Epithelial cell of proximal tubule (primary cell): ENCODE data around the gene LRCH4. TPM values are rescaled to one million over a fixed set of nuclear protein-coding genes. Genes with fewer than 3 reads are reported as not detected.

Experiments used
- DNase-seq: peaks from one replicate; pipeline ENCODE4 v3.0.0-alpha.2; 2011; ENCODE audit warnings: low read depth
- H3K4me3 ChIP-seq: 2 replicates; pipeline ENCODE4 v1.5.1; 2011; ENCODE audit warnings: low read depth, mild to moderate bottlenecking, low read length
- total RNA-seq: library from RNA; depleted of rRNA; stranded (reverse); fragments of >200 nt; gene quantifications from 2 replicates; pipeline ENCODE4 v1.2.3, GENCODE V29; 2015
- TF ChIP-seq, protein P1 (sequence below): conservative IDR thresholded peaks from 2 replicates; pipeline ENCODE4 v1.5.1; 2012; ENCODE audit warnings: low read depth, mild to moderate bottlenecking, low read length

Gene LRCH4
- total RNA-seq, 1 donor from 2014 or later: 62.0 TPM

DNA sequence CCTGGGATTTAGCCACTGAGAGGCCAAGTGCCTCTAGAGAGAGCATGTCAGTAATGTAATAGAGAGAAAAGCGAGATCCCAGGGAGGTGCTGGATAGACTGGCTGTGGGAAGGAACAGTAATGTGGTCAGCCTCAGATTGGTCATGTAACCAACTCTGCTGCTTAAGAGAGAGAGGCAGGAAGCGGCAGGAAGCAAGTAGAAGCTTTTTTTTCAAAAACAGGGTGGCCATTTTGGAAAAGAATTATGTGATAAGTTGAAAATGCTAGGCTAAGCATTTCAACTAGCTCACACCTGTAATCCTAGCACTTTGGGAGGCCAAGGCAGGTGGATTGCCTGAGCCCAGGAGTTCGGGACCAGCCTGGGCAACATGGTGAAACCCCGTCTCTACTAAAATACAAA lies 12.5 kb upstream of the LRCH4 start:
- no peak for DNase-seq
- H3K4me3 ChIP-seq: no peak overlapping the region
- TF ChIP-seq, protein P1, sequence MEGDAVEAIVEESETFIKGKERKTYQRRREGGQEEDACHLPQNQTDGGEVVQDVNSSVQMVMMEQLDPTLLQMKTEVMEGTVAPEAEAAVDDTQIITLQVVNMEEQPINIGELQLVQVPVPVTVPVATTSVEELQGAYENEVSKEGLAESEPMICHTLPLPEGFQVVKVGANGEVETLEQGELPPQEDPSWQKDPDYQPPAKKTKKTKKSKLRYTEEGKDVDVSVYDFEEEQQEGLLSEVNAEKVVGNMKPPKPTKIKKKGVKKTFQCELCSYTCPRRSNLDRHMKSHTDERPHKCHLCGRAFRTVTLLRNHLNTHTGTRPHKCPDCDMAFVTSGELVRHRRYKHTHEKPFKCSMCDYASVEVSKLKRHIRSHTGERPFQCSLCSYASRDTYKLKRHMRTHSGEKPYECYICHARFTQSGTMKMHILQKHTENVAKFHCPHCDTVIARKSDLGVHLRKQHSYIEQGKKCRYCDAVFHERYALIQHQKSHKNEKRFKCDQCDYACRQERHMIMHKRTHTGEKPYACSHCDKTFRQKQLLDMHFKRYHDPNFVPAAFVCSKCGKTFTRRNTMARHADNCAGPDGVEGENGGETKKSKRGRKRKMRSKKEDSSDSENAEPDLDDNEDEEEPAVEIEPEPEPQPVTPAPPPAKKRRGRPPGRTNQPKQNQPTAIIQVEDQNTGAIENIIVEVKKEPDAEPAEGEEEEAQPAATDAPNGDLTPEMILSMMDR: no peak

DNA sequence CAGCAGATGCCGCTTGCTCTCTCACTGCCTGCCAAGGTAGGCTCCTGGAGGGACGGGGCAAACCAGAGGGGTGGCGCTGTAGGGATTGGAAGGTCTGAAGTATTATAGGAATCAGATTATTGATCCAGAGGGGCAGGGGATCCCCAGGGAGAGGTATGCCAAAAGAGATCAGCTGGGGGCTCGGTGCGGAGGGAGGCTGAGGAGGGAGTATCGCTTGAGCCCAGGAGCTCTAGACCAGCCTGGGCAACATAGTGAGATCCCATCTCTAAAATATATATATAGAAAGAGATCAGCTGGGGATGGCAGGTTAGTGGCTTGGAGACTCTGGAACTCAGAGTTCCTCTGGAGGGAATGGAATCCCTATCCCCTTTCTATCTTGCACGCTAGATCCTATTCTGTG lies 9.3 kb upstream of the LRCH4 start:
- TF ChIP-seq, protein P1: no peak
- no peak for DNase-seq
- no peak overlapping the region for H3K4me3 ChIP-seq

DNA sequence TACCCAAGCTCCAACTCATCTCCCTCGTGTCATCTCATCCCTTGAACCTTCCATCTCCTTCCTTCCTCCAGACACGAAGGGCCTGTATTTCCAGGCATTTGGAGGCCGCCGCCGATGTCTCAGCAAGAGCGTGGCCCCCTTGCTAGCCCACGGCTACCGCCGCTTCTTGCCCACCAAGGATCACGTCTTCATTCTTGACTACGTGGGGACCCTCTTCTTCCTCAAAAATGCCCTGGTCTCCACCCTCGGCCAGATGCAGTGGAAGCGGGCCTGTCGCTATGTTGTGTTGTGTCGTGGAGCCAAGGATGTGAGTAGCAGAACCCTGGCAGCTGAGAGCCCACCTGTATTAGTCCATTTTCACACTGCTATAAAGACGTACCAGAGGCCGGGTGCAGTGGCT lies 5.7 kb upstream of the LRCH4 start:
- TF ChIP-seq, protein P1: no peak
- no peak for DNase-seq
- no peak overlapping the region for H3K4me3 ChIP-seq

DNA sequence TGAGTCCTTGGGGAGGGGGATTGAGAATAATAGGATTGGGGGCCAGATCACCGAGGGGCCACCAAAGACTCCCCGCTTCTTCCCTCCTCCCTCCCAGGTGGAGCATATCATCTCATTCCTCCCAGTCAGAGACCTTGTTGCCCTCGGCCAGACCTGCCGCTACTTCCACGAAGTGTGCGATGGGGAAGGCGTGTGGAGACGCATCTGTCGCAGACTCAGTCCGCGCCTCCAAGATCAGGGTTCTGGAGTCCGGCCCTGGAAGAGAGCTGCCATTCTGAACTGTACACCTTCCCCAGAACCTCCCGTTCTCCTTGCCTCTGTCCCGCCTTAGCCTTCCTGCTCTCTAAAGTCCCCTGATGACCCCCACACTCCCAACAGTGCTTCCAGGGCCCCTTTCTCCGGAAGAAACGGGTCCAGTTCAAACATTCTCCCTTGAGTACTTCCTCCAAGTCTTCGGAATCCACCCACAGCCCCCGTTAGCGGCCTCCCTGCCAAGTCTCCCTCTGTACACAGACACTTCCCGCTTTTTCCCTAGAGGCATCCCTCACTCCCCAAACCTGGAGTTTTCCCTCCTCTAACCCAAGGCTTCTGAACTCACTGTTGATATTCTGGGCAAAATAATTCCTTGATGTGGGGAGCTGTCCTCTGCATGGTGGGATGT lies 4.3 kb upstream of the LRCH4 start:
- TF ChIP-seq, protein P1: no peak
- no peak overlapping the region for H3K4me3 ChIP-seq
- DNase-seq: no peak

DNA sequence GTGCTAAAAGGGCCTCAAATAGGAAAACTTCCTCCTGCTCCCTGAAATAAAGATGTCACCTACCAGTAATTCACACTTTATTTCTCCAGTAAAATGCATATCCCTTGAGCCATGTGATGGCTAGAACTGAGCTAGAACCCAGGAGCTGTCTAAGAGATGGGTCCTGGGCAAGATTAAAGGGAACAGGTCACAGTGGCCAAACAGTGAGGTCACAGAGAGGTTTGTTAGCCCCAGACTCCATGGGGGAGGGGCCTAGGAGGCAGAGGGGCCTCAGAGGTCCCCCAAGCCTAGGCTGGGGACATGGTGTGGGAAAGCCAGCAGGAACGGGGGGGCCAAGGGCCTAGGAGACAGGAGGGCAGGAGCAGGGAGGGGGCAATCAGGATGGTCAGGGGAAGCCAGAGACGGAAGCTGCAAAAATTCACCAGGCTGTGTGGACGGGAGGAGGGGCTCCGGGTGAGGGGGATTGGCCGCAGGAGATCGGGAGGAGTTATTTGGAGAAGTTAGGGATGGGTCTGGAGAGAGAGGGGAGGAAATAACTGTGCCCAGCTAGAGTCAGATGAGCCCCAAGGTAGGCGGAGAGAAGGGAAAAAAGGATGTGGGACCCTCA lies 3.5 kb upstream of the LRCH4 start:
- TF ChIP-seq, protein P1: no peak
- DNase-seq: no peak
- no peak overlapping the region for H3K4me3 ChIP-seq

DNA sequence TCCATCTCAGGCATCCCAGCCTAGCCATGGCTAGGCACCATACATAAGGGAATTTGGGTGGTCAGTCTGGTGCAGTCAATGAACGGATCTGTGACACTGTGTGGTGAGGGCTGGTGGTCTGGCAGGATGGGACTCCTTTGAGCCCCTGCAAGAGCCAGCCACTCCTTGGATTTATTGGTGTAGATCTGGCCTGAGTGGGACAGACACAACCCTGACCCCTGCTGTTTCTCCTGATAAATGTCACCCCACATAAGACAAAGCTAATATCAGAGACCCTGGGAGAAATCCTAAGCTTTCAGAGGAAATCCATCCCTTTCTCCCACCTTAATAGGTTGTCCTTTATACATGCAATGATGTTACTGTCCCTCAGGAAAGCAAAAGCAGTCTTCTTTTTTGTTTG lies 2.5 kb upstream of the LRCH4 start:
- no peak overlapping the region for H3K4me3 ChIP-seq
- TF ChIP-seq, protein P1: peak; percentile 54
- no peak for DNase-seq

DNA sequence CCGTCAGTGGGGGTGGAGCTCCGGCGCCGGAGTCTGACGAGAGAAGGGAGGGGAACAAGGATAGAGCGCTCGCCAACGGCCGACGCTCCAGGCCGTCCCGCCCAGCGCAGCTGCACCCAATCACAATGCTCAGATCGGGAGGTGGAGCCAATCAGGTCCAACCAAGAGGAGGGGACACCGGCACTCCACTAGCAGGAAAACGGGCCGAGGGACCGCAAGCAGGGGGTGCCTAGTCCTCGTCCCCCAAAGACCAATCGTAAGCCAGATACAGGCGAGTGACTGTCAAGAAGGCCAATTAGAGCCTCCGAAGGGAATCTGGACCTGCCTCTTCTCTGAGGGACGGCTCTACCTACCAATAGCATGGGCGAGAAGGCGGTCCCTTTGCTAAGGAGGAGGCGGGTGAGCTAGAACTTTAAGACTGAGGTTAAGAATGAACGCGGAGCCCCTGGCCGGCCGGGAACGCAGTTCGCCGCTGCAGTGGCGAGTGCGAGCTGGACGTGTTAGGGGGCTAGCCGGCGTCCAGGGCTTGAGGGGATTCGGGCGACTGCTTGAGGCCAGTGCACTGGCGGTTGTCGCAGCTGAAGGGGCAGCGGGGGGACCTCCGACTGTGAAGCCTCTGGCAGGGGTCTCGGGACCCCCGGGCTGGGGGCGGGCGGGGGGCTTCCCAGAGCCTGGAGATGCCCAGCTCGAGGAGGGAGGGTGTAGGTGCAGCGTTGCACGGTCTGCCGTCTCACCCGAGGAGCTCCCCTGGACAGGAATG lies 517 bp upstream of the LRCH4 start, which contains the start of gene FBXO24:
FBXO24 (plus strand) TSS at position 63 of the 760 bp plus-strand sequence; CDS start at position 361, 298 bp downstream.
- TF ChIP-seq, protein P1: no peak
- DNase-seq: peak; percentile 98
- peak within 1 kb of the TSS; percentile 71 for H3K4me3 ChIP-seq
